BE2C (cell line): ENCODE measurements around the gene SLC43A1.

Source experiments
- DNase-seq: peaks from one replicate; pipeline ENCODE4 v3.0.0-alpha.2; 2020
- H3K27me3 ChIP-seq: fragments of 250-450 bp; sonication (Bioruptor Pico); 2 replicates; pipeline ENCODE4 v1.5.1; 2020; ENCODE audit warnings: mild to moderate bottlenecking
- H3K36me3 ChIP-seq: fragments of 250-450 bp; sonication (Bioruptor Pico); 2 replicates; pipeline ENCODE4 v1.5.1; 2020; ENCODE audit warnings: mild to moderate bottlenecking
- H3K4me1 ChIP-seq: fragments of 250-450 bp; sonication (Bioruptor Pico); 2 replicates; pipeline ENCODE4 v1.5.1; 2020
- H3K4me3 ChIP-seq: 2 replicates; pipeline ENCODE4 v1.5.1; 2011; ENCODE audit warnings: low read depth, low read length
- H3K9me3 ChIP-seq: fragments of 250-450 bp; sonication (Bioruptor Pico); 2 replicates; pipeline ENCODE4 v1.5.1; 2020
- TF ChIP-seq, protein P1 (sequence below): IDR thresholded peaks from 2 replicates; pipeline ENCODE4 v1.5.1; 2012; ENCODE audit warnings: mild to moderate bottlenecking, low read depth, low read length

The SLC43A1 gene

DNA sequence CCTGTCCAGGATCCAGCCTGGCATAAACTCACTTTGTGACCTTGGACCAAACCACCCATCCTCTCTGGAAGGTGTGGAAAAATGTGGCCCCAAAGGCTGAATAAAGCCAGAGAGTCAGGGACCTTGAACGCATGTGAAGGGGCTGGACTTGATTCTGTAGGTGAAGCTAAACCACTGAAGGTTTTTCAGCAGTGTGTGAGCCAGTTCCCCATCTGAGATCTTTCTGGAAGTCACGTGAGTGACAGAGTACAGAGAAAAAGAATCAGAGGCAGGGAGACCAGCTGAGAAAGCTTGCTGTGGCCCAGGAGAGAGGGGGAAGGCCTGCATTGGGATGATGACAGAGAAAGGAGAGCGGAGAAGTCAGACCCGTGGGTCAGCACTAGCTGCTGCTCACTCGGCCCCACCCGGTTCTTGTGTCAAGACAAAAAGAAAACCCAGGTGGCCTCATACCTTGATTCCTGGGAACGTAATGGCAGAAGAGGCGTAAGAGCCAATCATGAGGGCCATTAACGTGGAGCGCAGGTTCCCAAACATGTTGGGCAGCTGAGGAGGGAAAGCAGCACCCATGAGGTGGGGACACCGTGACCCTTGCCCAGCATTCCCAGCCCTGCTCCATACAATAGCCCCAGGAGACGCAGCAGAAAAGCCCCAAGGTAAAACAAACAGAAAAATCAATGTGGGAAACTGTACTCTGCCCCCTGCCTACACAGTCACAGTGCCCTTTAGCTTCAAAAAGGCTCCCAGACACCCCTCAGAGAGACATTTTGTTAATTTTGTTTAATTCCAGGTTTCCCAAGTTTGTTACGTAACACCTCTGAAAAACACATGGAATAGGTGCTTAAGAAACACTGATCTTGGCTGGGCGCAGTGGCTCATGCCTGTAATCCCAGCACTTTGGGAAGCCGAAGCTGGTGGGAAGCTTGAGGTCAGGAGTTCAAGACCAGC lies 17.9 kb downstream of the SLC43A1 start:
- Histone ChIP-seq H3K4me1 (no peaks in the 10 kb centered on the region), H3K9me3 (no peaks in the 10 kb centered on the region), H3K27me3 (no peaks in the 10 kb centered on the region), H3K36me3 (no peaks in the 10 kb centered on the region), H3K4me3 (no peak overlapping the region)
- no peak for DNase-seq
- TF ChIP-seq, protein P1, sequence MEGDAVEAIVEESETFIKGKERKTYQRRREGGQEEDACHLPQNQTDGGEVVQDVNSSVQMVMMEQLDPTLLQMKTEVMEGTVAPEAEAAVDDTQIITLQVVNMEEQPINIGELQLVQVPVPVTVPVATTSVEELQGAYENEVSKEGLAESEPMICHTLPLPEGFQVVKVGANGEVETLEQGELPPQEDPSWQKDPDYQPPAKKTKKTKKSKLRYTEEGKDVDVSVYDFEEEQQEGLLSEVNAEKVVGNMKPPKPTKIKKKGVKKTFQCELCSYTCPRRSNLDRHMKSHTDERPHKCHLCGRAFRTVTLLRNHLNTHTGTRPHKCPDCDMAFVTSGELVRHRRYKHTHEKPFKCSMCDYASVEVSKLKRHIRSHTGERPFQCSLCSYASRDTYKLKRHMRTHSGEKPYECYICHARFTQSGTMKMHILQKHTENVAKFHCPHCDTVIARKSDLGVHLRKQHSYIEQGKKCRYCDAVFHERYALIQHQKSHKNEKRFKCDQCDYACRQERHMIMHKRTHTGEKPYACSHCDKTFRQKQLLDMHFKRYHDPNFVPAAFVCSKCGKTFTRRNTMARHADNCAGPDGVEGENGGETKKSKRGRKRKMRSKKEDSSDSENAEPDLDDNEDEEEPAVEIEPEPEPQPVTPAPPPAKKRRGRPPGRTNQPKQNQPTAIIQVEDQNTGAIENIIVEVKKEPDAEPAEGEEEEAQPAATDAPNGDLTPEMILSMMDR = no peak

DNA sequence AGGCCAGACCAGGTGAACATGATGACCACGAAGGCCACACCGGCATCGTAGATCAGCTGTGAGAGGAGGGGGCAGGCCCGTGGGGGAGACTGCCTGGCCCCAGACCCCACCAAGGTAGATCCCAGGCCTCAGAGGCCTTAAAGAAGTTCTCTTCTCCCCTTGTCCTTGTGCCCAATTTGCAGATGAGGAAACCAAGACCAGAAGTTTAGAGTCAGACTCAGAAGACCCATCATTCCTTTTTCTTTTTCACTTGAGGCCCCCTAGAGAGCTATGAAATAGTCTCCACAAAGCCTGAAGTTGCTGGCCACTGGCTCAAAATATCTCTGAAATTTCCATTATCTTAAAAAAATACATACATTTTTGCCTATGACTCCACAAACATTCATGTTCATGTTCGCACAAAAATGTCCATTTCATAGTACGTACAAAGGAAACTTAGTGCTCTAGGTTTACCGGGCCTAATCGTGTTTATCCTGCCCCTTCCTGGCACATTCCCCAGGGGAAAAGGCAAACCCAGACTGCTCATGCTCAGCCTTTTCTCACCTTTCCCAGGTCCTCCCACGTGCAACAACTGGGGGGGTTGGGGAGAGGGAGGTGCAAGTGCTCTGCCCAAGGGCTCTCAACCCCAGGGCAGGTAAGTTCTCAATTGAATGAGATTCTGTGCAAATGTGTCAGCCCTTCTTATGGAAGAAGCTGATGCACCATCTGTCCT lies 19.2 kb downstream of the SLC43A1 start:
- Histone ChIP-seq H3K36me3 (no peaks in the 10 kb centered on the region), H3K4me3 (no peak overlapping the region), H3K4me1 (no peaks in the 10 kb centered on the region), H3K9me3 (no peaks in the 10 kb centered on the region), H3K27me3 (no peaks in the 10 kb centered on the region)
- TF ChIP-seq, protein P1 = no peak
- no peak for DNase-seq

DNA sequence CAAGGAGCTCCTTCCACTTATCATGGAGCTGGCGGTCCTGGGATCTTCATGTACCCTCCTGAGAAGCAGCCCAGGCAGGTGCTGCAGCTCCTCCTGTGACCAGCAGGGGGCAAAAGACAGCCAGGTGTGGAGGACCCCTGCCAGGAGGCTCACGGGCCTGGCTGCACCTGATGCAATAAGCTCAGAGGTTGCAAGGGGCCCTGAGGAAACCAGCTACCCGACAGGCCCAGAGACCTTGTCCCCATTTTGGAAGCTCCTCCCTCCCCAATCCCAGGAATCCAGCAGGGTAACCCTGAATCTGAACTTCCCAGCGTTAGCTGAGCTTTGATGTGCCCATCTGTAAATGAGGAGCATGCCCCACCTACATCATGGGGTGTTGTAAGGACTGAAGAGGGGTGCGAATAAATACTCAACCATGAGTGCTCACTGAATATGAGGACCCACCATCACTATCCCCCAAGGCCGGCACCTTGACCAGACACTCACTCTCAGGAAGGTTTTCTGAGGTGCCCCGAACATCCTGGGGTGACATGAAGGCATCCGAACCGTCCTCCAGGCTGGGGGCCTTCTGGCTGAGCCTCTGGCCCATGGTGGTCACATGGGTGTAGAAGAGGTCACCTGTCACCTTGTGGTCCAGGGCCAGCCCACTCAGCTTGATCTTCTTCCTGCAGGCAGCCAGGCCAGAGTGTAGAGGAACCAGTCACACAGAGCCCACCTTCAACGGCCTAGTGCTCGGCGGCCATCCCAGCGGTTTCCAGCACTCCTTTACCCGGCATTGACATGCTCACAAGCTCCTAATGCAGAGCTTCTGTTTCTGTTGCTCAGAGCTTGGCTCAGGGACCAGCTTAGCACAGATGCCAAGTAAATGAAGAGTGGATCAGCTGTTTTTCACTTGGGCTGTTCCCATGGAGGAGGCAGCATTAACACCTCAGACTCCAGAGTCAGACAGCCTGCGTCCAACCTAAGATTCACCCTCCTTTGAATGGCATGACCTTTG lies 21.7 kb downstream of the SLC43A1 start:
- no peaks in the 10 kb centered on the region for H3K4me1 ChIP-seq
- H3K27me3 ChIP-seq = no peaks in the 10 kb centered on the region
- peak; percentile 41 for DNase-seq
- TF ChIP-seq, protein P1 = peak; percentile 70
- H3K36me3 ChIP-seq = no peaks in the 10 kb centered on the region
- no peaks in the 10 kb centered on the region for H3K9me3 ChIP-seq
- no peak overlapping the region for H3K4me3 ChIP-seq

DNA sequence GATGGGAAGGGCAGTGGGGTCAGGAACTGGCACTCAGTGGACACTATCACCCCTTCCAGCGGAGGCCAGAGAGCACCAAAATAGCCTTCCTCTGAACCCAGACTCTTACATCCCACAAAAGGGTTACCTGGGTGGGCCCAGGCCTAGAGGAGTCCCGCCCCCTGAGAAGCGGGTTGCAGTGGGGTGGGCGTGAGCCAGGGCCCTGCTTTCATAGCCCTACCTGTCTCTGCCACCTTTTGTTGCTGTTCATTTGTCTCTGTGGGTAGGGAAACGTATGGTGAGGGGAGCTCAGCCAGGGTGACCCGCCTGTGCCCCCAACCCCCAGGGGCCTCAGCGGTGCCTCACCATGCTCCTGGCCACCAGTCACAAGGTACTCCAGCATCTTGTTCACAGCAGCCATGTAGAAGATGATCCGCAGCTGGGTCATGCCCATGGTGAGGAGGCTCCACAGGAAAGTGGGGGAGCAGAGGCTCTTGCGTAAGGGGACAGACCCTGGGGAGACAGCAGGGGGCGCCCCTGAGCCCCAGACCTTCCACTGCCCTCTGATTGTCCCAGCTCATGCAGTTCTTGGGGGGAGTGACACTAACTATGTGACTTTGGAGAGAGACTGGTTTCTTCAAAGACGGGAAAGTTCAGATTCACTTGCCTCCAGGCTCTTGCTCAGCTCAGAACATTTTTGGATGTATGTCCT lies 24.0 kb downstream of the SLC43A1 start:
- H3K27me3 ChIP-seq = no peaks in the 10 kb centered on the region
- no peak overlapping the region for H3K4me3 ChIP-seq
- H3K4me1 ChIP-seq = no peaks in the 10 kb centered on the region
- peak; percentile 32 for DNase-seq
- no peaks in the 10 kb centered on the region for H3K36me3 ChIP-seq
- TF ChIP-seq, protein P1 = peak; percentile 57
- H3K9me3 ChIP-seq = no peaks in the 10 kb centered on the region

DNA sequence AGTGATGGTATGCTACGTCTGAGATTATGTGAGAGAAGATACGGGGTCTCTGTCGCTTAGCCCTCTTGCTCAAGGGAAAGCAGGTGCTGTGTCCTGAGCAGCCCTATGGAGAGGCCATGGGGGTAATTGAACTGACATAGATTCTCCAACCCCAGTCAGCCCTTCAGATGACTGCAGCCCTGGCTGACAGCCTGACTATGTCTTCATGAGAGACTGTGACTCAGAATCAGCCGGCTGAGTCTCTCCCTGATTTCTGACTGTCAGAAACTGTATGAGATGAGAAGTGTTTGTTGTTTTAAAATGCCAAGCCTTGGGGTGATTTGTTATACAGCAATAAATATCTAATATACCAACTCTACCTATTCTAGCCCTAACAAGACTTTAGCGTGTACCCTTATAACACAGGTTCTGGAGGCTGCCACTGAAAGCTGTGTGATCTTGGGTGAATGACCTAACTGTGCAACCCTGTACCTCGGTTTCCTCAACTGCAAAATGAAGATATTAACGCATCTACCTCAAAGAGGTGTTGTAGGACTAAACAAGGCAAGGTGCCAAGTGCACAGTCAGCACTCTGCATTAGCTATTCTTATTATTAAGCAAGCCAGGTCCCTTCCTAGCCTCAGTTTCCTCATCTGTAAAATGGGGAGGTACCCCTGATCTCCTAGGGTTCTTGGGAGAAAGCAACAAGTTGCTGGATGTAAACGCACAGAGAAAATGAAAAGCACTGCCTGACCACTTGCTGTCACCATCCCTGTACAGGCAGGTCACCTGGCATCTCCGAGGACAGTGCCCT lies 24.9 kb downstream of the SLC43A1 start:
- no peaks in the 10 kb centered on the region for H3K27me3 ChIP-seq
- H3K4me3 ChIP-seq = no peak overlapping the region
- TF ChIP-seq, protein P1 = no peak
- H3K36me3 ChIP-seq = no peaks in the 10 kb centered on the region
- H3K4me1 ChIP-seq = no peaks in the 10 kb centered on the region
- no peak for DNase-seq
- no peaks in the 10 kb centered on the region for H3K9me3 ChIP-seq
